Activated CD8-positive, alpha-beta memory T cell treated with anti-CD3 and anti-CD28 coated beads for 36 hours (primary cell): ENCODE data around the gene PANK2. TPM values are rescaled to one million over a fixed set of nuclear protein-coding genes. Genes with fewer than 3 reads are reported as not detected.
"Not testable (repeated sequence)": the region's sequence is repeated elsewhere in the genome, so short reads cannot be mapped to it uniquely, and the experiment has no call there.

Experiments used
- CTCF ChIA-PET: fragments of 350-600 bp; sonication (Branson Sonifier 250); formaldehyde crosslinking; loops from one replicate; lab custom pipeline; 2021; ENCODE audit warnings: antibody characterized with exemption; lab: Charles Lee
- POLR2A ChIA-PET: fragments of 350-600 bp; sonication (Branson Sonifier 250); formaldehyde crosslinking; loops from one replicate; lab custom pipeline; 2021; ENCODE audit warnings: antibody characterized with exemption; lab: Charles Lee
- total RNA-seq, 2 experiments: library from RNA; stranded (reverse); gene quantifications; one replicate each; pipeline ENCODE4 v1.2.3, GENCODE V29; 2021

The PANK2 gene
- total RNA-seq, 2 experiments from 2014 or later: 55.0 to 55.1 TPM

GRCh38 chr20:3890999-3891929 is 2.1 kb downstream of the PANK2 start:
- CTCF ChIA-PET: interaction anchor here (0.6 to 1.6 kb wide), 4 partner anchors 16 to 1192 kb away, joined by 3 to 7 read pairs (median 4); partner anchors contain the start of gene AP5S1
- POLR2A ChIA-PET: interaction anchor here (1.0 to 1.2 kb wide), 2 partner anchors 10 to 15 kb away, joined by 3 to 4 read pairs; no protein-coding TSS in a partner anchor

- ChIA-PET POLR2A (no interaction called here), CTCF (interaction anchor here (0.6 kb wide), 1 partner anchor 190 kb away, joined by 4 read pairs; no protein-coding TSS in a partner anchor)
These were observed 5.6 kb downstream of the PANK2 start for GRCh38 chr20:3894796-3895195.

GRCh38 chr20:3896302-3896701 is 7.1 kb downstream of the PANK2 start:
- ChIA-PET POLR2A (no interaction called here), CTCF (interaction anchor here (0.6 kb wide), 1 partner anchor 86 kb away, joined by 3 read pairs; no protein-coding TSS in a partner anchor)

GRCh38 chr20:3896853-3897583 is 7.8 kb downstream of the PANK2 start:
- POLR2A ChIA-PET: no interaction called here
- CTCF ChIA-PET: interaction anchor here (0.8 kb wide), 1 partner anchor 93 kb away, joined by 3 read pairs; no protein-coding TSS in a partner anchor

- CTCF ChIA-PET: not testable (repeated sequence)
- POLR2A ChIA-PET: interaction anchor here (0.6 kb wide), 1 partner anchor 109 kb away, joined by 3 read pairs; no protein-coding TSS in a partner anchor
These were observed 9.0 kb downstream of the PANK2 start for GRCh38 chr20:3898181-3898580.

GRCh38 chr20:3898639-3899038 is 9.5 kb downstream of the PANK2 start:
- CTCF ChIA-PET: interaction anchor here (0.6 to 0.8 kb wide), 2 partner anchors 16 to 85 kb away, joined by 3 read pairs; no protein-coding TSS in a partner anchor
- POLR2A ChIA-PET: no interaction called here

- ChIA-PET POLR2A (interaction anchor here (0.6 to 0.7 kb wide), 2 partner anchors 131 to 1284 kb away, joined by 4 to 8 read pairs; no protein-coding TSS in a partner anchor), CTCF (interaction anchor here (0.6 kb wide), 1 partner anchor 11 kb away, joined by 3 read pairs; the partner anchor contains the start of gene PANK2)
These were observed 11.0 kb downstream of the PANK2 start for GRCh38 chr20:3900187-3900604.

- ChIA-PET POLR2A (interaction anchor here (0.7 to 1.1 kb wide), 2 partner anchors 10 to 183 kb away, joined by 3 to 4 read pairs; no protein-coding TSS in a partner anchor), CTCF (interaction anchor here (0.6 kb wide), 1 partner anchor 351 kb away, joined by 4 read pairs; no protein-coding TSS in a partner anchor)
These were observed 12.0 kb downstream of the PANK2 start for GRCh38 chr20:3901028-3901705.

- ChIA-PET CTCF (no interaction called here), POLR2A (interaction anchor here (0.7 to 1.1 kb wide), 3 partner anchors 10 to 182 kb away, joined by 3 to 4 read pairs (median 4); no protein-coding TSS in a partner anchor)
These were observed 12.7 kb downstream of the PANK2 start for GRCh38 chr20:3901706-3902440.

- ChIA-PET POLR2A (interaction anchor here (0.6 to 0.7 kb wide), 2 partner anchors 88 to 107 kb away, joined by 4 to 9 read pairs; no protein-coding TSS in a partner anchor), CTCF (no interaction called here)
These were observed 13.3 kb downstream of the PANK2 start for GRCh38 chr20:3902446-3902845.

GRCh38 chr20:3904224-3904623 is 15.0 kb downstream of the PANK2 start:
- CTCF ChIA-PET: no interaction called here

GRCh38 chr20:3904857-3905256 is 15.7 kb downstream of the PANK2 start:
- ChIA-PET POLR2A (no interaction called here), CTCF (interaction anchor here (0.9 kb wide), 1 partner anchor 84 kb away, joined by 3 read pairs; the partner anchor contains the start of gene AP5S1)

More at GRCh38 chr20:3904224-3904623, 15.0 kb downstream of the PANK2 start:
- POLR2A ChIA-PET: no interaction called here

GRCh38 chr20:3906744-3907721 is 17.8 kb downstream of the PANK2 start:
- ChIA-PET CTCF (interaction anchor here (0.6 to 1.7 kb wide), 6 partner anchors 13 to 179 kb away, joined by 3 to 7 read pairs (median 4); partner anchors contain the start of gene AP5S1), POLR2A (interaction anchor here (0.6 to 1.2 kb wide), 3 partner anchors 16 to 781 kb away, joined by 3 to 7 read pairs (median 3); no protein-coding TSS in a partner anchor)

- CTCF ChIA-PET: no interaction called here
- POLR2A ChIA-PET: no interaction called here
These were observed 19.5 kb downstream of the PANK2 start for GRCh38 chr20:3908667-3909066.

GRCh38 chr20:3909952-3910366 is 20.8 kb downstream of the PANK2 start:
- POLR2A ChIA-PET: interaction anchor here (0.7 to 1.0 kb wide), 2 partner anchors 16 to 96 kb away, joined by 5 to 6 read pairs; no protein-coding TSS in a partner anchor
- CTCF ChIA-PET: no interaction called here

- POLR2A ChIA-PET: no interaction called here
- CTCF ChIA-PET: no interaction called here
These were observed 21.7 kb downstream of the PANK2 start for GRCh38 chr20:3910853-3911252.
